GM23338 (cell line): ENCODE measurements around the gene POLDIP3.

Source experiments
- CTCF ChIP-seq, 2 experiments: fragments of 200-600 bp in 1 of 2; sonication (generic) in 1 of 2; conservative IDR thresholded peaks; 2 replicates each; pipeline versions ENCODE4 v1.5.1 to v1.6.1; 2016 to 2017; ENCODE audit warnings: antibody characterized with exemption in 2 of 2, low read depth in 2 of 2, mild to moderate bottlenecking in 2 of 2, moderate library complexity in 1 of 2
- ZNF114 ChIP-seq: fragments of 250-450 bp; sonication (Bioruptor Pico); IDR thresholded peaks from 2 replicates; pipeline ENCODE4 v1.5.0; 2020; ENCODE audit warnings: mild to moderate bottlenecking, moderate library complexity

GRCh38 chr22:42561856-42562255, 52.8 kb downstream of the POLDIP3 start:
- TF ChIP-seq CTCF (conservative IDR thresholded peaks at IDR 0.05; ENCODE audit: low read depth in 2 of 2): no peak
- no peak for TF ChIP-seq ZNF114 (CRISPR knock-in tag)
